Fibroblast of skin of abdomen (primary cell): ENCODE data around the gene HEPACAM.
A peak's percentile ranks its signal among the peaks of the same experiment; 100 is the strongest.

ENCODE experiments used
- DNase-seq: peaks from one replicate; pipeline ENCODE4 v3.0.0-alpha.2; 2013

The HEPACAM gene

DNA sequence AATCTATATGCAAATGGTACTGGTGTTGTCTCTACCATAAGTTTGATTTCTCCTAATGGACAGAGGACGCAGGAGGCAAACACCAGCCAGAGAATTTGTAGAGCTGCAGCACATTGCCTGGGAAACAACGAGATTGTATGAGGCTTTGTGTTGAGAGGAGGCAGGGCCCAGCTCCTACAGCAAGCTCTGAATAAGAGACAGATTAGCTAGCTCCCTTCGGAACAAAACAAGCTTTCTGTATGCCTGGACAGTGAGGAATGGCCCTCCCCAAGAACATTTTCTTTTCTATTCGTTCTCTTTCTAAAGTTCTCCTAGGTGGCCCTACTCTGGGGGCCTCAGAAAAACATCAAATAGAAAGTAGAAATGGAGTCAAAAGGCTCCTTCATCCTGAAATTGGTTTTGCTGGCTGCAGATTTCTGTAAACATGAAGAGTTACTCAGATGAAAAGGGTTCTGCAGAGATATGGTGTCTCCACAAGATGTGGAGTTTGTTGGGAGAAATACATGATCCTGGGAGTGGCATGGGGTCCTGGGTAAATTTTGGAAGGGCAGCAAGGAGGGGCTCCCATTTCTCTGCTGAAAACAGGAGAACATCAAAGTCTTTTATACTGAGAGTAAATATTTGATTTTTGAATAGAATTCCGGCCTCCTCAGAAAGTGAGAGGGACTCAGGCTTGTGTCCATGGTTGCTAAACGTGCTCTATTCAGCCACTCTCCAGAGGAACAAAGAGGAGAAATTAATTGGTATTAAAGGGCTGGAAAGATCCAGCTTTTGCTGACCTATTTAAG is 6.8 kb upstream of the HEPACAM start:
- no peak for DNase-seq

- no peak for DNase-seq
Measured at GRCh38 chr11:124941703-124942102, 5.9 kb upstream of the HEPACAM start.

GRCh38 chr11:124938970-124939369 is 3.1 kb upstream of the HEPACAM start:
- DNase-seq, result no peak

GRCh38 chr11:124938206-124938765 is 2.4 kb upstream of the HEPACAM start:
- DNase-seq, result peak; percentile 30

DNA sequence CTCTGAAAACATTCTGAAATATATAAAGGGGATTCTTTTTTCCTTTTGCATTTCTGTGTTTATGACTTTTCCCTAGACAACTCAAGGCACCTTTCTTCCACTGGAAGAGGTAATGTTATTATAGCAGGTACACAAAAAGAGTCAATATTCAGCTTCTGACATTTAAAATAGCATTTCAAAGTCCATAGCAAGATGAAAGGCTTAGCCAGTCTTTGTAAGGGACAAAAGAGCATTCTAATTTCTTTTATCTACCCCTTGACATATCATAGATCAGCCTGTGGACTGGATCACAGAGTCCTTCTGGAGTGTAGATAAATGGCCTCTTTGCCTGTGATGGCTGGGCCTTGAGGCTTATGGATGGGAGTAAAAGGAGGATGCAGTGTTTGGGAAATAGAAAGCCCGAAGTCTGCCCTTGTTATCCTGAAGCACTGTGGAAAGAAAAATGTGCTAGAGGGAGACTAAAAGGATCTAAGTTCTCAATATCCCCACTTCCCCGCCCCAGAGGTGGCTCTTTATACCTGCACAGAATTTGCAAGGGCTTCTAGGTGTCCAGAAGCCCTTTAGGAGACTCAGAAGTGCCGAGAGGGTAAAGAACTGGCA is 1.6 kb upstream of the HEPACAM start:
- DNase-seq, result no peak

GRCh38 chr11:124934862-124935547 is 842 bp downstream of the HEPACAM start:
- DNase-seq, result peak; percentile 80

GRCh38 chr11:124930799-124931198 is 5.0 kb downstream of the HEPACAM start:
- DNase-seq, result no peak

DNA sequence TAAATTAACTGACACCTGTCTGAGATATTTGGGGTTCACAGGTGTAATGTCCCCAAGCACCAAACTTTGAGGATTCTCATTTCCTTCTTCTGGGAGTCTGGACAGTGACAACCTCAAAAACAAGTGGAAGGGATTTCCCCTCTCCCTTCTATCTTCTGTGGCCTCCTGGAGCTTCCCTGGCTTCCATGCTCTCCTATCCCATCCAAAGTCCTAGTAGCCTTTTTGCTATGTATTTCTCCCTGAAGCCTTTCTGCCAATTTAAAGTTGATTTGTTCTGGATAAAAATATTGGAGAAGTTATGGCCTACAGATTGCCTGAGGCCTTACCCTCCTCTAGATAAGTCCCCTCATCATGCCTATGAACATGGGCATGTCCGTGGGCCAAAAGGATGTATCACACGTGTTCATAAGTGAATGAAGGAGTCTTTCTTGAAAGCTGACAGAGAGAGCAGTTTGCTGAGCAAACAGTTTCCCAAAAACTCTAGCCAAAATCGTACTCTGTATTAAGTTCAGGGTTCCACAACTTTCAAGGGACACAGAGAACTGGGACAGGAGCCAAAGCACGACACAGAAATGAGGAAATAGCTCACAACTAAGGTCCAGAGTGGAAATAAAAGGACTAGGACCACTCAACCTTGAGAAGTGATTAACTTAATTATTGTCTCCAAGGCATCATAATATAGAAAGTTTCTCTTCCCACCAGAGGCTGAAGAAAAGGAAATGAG is 6.7 kb downstream of the HEPACAM start:
- no peak for DNase-seq

GRCh38 chr11:124923296-124923695 is 12.6 kb downstream of the HEPACAM start:
- no peak for DNase-seq

DNA sequence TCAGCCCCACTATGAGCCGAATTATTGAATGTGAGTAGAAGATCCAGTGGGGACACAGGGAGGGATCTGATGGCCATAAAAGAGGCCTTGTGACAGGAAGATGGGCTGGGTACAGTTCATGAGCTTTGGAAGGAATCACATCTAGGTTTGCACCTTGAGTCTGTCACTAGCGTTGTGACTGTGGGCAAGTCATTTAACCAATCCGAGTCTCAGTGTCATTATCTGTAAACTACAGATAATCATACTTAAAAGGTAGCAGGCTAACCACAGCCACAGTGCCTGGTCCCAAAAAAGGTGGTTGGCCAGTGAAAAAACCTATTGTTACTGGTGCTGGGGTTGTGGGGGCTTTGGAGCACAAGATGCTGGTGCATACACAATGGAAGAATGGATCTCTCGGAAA is 13.0 kb downstream of the HEPACAM start:
- DNase-seq, result no peak

DNA sequence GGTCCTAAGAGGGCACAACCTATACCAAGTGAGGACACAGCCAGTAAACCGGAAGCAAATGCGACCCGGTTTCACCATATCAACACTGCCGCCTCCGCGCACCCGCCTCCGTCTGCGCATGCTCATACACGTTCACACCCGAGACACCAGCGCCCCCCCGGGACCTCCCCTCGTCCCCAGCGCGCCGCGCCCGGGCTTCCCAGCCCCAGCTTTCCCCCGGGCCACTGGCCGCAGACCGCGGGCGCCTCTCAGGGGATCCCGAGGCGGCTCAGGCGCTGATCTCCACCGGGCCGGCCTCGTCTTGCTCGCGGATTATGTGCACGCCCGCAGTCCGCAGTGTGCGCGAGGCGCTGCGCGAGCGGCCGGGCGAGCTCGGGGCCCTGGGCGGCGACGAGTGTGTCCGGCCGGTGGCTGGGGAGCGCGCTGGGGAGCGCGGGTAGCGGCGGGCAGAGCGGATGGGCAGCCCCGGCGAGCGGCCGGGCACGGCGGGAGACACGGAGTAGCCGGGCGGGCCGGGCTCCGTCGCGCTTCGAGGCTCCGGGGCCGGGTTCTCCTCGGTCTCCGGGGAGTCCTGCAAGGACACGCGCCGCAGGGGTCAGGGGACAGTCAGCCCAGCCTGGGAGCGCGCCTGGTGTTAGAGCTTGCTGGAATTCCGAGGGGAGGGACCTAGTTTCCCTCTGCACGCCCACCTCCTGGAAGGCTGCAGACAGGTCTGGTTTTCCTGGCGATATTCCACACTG is 14.8 kb downstream of the HEPACAM start:
- DNase-seq, result peak; percentile 79

DNA sequence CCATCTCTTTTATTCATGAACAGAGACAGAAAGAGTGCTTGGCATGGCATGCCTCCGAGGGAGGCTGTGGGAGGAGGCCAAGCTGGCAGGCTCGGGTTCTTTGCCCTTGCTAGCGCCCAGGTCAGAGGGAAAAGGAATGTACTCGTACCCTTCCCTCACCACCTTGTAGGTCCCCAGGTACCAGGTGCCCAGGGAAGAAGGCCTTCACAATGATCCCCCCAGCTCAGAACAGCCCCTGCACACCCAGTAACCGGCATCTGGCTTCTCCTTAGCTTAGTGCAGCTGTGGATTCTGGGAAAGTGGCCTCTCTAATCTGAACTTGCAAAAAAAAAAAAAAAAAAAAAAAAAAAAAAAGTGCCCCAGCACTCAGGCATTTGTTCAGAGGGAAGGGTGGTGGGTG is 15.5 kb downstream of the HEPACAM start:
- no peak for DNase-seq

DNA sequence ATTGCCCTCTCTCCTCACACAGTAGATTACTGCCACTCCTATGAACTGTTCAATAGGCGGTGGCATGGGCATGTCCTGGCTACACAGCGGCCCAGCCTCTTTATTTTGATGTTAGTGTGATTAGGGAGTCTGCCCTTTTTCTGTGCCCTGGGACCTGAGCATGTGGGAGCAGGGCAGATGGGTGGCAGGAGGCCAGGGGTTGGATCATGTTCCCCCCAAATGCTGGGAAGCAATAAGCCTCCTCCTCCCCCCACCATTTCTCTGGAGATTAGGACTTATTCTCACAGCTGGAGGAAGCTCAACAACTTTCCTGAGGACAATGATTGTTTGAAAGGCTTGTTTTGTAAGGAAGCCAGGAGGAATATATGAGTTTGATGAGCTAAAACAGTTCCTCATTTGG is 15.9 kb downstream of the HEPACAM start:
- no peak for DNase-seq

- DNase-seq, result no peak
Measured at GRCh38 chr11:124918950-124919349, 16.9 kb downstream of the HEPACAM start, which contains the start of gene HEPN1. Gene HEPN1, plus strand, starts transcription at chr11:124919250.

GRCh38 chr11:124917115-124917637 is 18.7 kb downstream of the HEPACAM start:
- peak; percentile 59 for DNase-seq

GRCh38 chr11:124916370-124916710 is 19.5 kb downstream of the HEPACAM start:
- no peak for DNase-seq

GRCh38 chr11:124915541-124916369 is 20.1 kb downstream of the HEPACAM start:
- no peak for DNase-seq

GRCh38 chr11:124902616-124903015 is 33.2 kb downstream of the HEPACAM start:
- no peak for DNase-seq

DNA sequence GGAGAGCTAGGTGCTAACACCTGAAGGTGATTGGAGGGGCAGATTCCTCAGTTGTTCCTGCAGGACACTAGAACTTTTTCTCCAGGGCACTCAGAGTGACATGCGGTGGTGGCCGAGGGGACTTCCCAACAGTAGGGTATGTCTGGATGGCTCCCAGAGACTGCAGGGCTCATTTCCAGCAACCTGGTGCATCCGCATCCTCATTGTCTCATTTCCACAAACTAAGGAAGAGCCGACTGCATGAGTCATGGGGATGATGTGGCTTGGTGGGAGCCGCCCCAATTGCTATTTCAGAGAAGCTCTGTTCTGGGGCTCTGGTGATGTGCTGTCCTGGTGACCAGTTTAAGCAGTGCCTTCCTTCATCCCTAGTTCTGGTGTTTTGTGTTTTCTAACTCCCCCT is 35.4 kb downstream of the HEPACAM start:
- DNase-seq, result peak; percentile 95

DNA sequence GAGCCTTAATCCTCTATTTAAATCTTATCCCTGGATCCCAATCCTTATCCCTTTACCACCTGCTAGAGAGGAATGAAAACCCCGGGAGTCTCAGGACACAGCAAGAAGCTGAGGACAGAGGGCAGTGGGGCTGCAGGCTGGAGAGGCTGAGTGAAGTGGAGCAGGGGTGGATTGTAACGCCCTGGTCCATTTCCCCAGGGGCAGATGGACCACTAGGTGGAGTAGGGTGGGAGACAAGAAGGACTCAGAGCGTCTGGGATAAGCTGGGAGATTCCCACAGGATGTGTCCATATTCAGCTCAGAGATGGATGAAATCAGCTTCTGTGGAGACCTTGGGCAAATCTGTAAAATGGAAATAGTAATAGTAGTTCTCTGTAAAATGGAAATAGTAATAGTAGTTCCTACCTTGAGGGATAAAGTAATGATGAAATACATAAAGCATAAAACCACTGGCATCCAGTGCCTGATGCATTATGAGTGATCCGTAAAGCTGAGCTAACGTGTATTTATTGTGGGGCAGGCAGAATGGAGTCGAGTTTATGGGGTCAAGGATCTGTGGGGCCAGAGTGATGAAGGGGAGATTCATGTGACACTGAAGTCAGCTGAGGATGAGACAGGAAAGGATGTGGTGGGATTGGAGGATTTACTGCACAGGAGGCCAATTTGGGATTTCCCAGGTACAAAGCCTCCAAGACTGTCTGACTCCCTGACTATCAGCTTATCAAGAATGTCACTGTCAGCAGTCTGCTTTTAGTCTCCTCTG is 36.3 kb downstream of the HEPACAM start:
- DNase-seq, result peak; percentile 38
